Stomach (tissue), 9 donors: Measurements from ENCODE around the gene DIS3L2. TPM values are rescaled to one million over a fixed set of nuclear protein-coding genes. Genes with fewer than 3 reads are reported as not detected.
A peak's percentile ranks its signal among the peaks of the same experiment; 100 is the strongest.
"Not testable (repeated sequence)": the region's sequence is repeated elsewhere in the genome, so short reads cannot be mapped to it uniquely, and the experiment has no call there.

Experiments
- DNase-seq, 2 donors: peaks; one replicate each; pipeline versions ENCODE4 v3.0.0 to v3.0.0-alpha.2; 2013 to 2019
- H3K27ac ChIP-seq, 5 donors: fragments of 200-600 bp in 4 of 5; sonication (generic) in 4 of 5; one replicate each; pipeline ENCODE4 v1.5.1; 2013 to 2019; ENCODE audit warnings: mild to moderate bottlenecking in 1 of 5, moderate library complexity in 1 of 5
- H3K27me3 ChIP-seq, 3 donors: fragments of 200-600 bp; sonication (generic); one replicate each; pipeline ENCODE4 v1.5.1; 2017 to 2019; ENCODE audit warnings: mixed run types in 1 of 3
- H3K36me3 ChIP-seq, 4 donors: fragments of 200-600 bp; sonication (generic); 1 replicate in 3 of 4; 2 replicates in 1 of 4; pipeline ENCODE4 v1.5.1; 2016 to 2019
- H3K4me1 ChIP-seq, 4 donors: fragments of 200-600 bp; sonication (generic); one replicate each; pipeline ENCODE4 v1.5.1; 2016 to 2019
- H3K4me3 ChIP-seq, 4 donors: fragments of 200-600 bp; sonication (generic) in 3 of 4; one replicate each; pipeline ENCODE4 v1.5.1; 2016 to 2019; ENCODE audit warnings: mild to moderate bottlenecking in 1 of 4
- H3K9me3 ChIP-seq, 4 donors: fragments of 200-600 bp; sonication (generic); one replicate each; pipeline ENCODE4 v1.5.1; 2016 to 2019
- EP300 ChIP-seq: sonication (generic); formaldehyde crosslinking; IDR thresholded peaks from one replicate; pipeline ENCODE4 v1.6.1; 2017; ENCODE audit warnings: antibody characterized with exemption
- POLR2A ChIP-seq, 4 donors: fragments of 450-650 bp; IDR thresholded peaks; one replicate each; pipeline ENCODE4 v1.6.1; 2016; ENCODE audit warnings: antibody characterized with exemption in 4 of 4, control low read depth in 2 of 4, mild to moderate bottlenecking in 1 of 4, moderate library complexity in 1 of 4
- POLR2AphosphoS5 ChIP-seq, 3 donors: sonication (generic); formaldehyde crosslinking; IDR thresholded peaks; one replicate each; pipeline ENCODE4 v1.6.1; 2016; ENCODE audit warnings: antibody characterized with exemption in 3 of 3
- WGBS, 5 donors: extraction: QIAGEN DNeasy Blood & Tissue Kit in 3 of 5; methylation state at CpG; one replicate each; pipeline versions ENCODE4 v1.1.5 to v1.1.7; 2013 to 2018; 5-methylcytosine and 5-hydroxymethylcytosine counted together
- intact Hi-C: fragments of 100-400 bp; cut with DNase I; formaldehyde crosslinking; loops from one replicate; pipeline ENCODE4 v1.15.1; 2023; ENCODE audit warnings: low total_unique reads
- polyA plus RNA-seq, 3 donors: library from polyadenylated mRNA; stranded (reverse); fragments of 200-250 nt; gene quantifications; one replicate each; pipeline ENCODE4 v1.2.3, GENCODE V29; 2013
- total RNA-seq, 5 donors: library from RNA; depleted of rRNA; stranded (reverse); fragments of >200 nt; gene quantifications; one replicate each; pipeline versions ENCODE4 v1.1.0 to v1.2.3, GENCODE V29; 2014 to 2016
- TF ChIP-seq, protein P1 (sequence below), 7 experiments: fragments of 450-650 bp in 4 of 7; fragments of 200-600 bp in 3 of 7; sonication (generic) in 3 of 7; IDR thresholded peaks; one replicate each; pipeline ENCODE4 v1.5.1; 2016 to 2019; ENCODE audit warnings: antibody characterized with exemption in 7 of 7, control low read depth in 2 of 7, mild to moderate bottlenecking in 1 of 7
- donor health status: healthy with polysubstance abuse.
- donor health status: Bipolar disorder and iron deficiency.
- donor health status: healthy.

DIS3L2 gene
- total and polyA plus RNA-seq, 8 donors, result 10.4 to 124 (median 26.8) TPM

DNA sequence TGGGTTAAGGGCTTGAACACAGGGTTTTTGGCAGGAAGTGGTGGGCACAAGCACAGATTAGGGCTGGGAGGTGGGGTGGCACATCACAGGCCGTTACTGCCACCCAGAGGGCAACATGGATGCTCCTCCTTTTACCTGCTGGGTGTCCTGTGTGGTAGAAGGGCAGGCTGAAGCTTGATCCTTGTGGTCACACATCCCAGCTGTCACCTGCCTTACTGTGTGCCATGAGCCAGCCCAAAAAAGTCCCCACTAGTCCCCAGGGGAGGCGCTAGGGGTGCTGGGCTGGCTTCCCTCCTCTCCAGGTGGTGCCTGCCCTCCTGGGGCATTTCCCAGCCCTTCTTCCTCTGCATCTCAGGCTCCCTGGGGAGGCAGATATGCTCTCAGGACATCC lies 366.5 kb downstream of the DIS3L2 start:
- intact Hi-C loops, result loop anchor here (10.0 kb wide), 1 partner anchor 403 kb away; the partner anchor contains the start of gene NPPC
- TF ChIP-seq POLR2A (IDR thresholded peaks at IDR 0.05) (no peak), EP300 (no peak), POLR2AphosphoS5 (IDR thresholded peaks at IDR 0.05) (no peak)
- TF ChIP-seq, protein P1, sequence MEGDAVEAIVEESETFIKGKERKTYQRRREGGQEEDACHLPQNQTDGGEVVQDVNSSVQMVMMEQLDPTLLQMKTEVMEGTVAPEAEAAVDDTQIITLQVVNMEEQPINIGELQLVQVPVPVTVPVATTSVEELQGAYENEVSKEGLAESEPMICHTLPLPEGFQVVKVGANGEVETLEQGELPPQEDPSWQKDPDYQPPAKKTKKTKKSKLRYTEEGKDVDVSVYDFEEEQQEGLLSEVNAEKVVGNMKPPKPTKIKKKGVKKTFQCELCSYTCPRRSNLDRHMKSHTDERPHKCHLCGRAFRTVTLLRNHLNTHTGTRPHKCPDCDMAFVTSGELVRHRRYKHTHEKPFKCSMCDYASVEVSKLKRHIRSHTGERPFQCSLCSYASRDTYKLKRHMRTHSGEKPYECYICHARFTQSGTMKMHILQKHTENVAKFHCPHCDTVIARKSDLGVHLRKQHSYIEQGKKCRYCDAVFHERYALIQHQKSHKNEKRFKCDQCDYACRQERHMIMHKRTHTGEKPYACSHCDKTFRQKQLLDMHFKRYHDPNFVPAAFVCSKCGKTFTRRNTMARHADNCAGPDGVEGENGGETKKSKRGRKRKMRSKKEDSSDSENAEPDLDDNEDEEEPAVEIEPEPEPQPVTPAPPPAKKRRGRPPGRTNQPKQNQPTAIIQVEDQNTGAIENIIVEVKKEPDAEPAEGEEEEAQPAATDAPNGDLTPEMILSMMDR (IDR thresholded peaks at IDR 0.05), result no peak
- H3K27ac ChIP-seq, result no peak overlapping the region
- H3K4me1 ChIP-seq, result peaks cover 0 to 3% (median 0%) of the 10 kb centered on the region in 4 donors
- DNase-seq, result no peak
- no peak overlapping the region for H3K4me3 ChIP-seq
- no peaks in the 10 kb centered on the region for H3K9me3 ChIP-seq
- no peaks in the 10 kb centered on the region for H3K27me3 ChIP-seq
- 69 to 100% (median 85%) methylated on average over 1 to 2 of the region's 2 CpGs for WGBS, 5 donors
- H3K36me3 ChIP-seq, result peaks cover 0 to 10% (median 0%) of the 10 kb centered on the region in 4 donors

DNA sequence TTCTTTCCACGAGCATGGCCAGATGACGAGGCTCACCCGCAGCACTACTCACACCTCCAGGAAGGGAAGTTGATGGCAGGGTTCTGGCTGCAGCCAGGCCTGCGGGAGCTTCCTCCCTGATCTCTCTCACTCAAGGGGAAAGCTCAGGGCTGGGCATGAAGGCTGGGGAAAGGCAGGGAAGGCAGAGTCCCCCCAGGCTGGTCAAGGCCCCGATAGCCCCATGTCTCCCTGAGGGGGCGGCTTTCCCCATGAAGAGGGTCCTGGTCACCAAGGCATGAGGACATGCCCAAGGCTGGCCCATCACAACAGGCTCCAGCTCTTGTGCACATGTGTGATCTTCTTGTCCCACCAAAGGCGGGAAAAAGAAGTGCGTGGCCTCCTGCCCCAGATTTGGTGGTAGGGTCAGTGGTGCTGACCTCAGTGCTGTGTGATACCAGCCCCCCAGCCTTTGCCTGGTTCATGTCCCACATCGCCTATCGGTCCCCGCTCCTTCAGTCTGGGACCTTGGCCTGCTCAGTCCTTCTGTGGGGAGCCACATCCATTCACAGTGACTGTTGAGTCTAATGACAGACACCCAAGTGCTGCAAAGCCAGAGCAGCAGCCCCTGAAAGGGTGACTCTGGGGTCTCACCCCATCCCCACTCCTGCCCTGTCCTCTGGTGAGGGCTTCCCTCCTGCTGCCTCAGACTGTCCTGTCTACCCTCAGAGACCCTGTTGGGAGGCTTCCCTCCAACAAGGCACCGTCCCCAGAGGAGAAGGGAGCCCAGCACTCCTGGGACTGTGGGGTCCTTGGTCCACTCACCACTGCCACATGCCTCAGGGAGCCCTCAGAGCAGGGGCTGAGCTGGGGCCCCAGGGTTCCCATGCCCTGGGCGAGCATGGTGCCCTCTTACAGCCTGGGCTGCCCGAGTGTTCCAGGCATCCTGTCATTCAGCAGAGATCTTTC lies 367.3 kb downstream of the DIS3L2 start:
- no peak overlapping the region for H3K27ac ChIP-seq
- no peaks in the 10 kb centered on the region for H3K9me3 ChIP-seq
- no peak for TF ChIP-seq POLR2AphosphoS5 (IDR thresholded peaks at IDR 0.05)
- TF ChIP-seq EP300, result no peak
- TF ChIP-seq, protein P1 (IDR thresholded peaks at IDR 0.05), result no peak
- TF ChIP-seq POLR2A (IDR thresholded peaks at IDR 0.05), result no peak
- H3K27me3 ChIP-seq, result no peaks in the 10 kb centered on the region
- peaks cover 0 to 3% (median 0%) of the 10 kb centered on the region in 4 donors for H3K4me1 ChIP-seq
- intact Hi-C loops, result loop anchor here (10.0 kb wide), 1 partner anchor 404 kb away; the partner anchor contains the start of gene NPPC
- peaks cover 0 to 14% (median 3%) of the 10 kb centered on the region in 4 donors for H3K36me3 ChIP-seq
- 84 to 98% (median 94%) methylated on average over 13 to 14 of the region's 14 CpGs for WGBS, 5 donors
- DNase-seq, result no peak
- no peak overlapping the region for H3K4me3 ChIP-seq

DNA sequence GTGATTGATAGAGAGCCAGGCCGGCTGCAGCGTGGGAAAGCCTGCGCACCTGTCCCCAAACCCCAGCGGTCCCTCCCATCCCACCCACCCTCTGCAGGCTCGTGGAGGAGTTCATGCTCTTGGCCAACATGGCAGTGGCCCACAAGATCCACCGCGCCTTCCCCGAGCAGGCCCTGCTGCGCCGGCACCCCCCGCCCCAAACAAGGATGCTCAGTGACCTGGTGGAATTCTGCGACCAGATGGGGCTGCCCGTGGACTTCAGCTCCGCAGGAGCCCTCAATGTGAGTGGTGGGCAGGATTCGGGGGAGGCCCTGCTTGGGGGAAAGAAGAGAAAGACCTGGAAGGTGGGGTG lies 368.2 kb downstream of the DIS3L2 start:
- Histone ChIP-seq H3K27me3 (no peaks in the 10 kb centered on the region), H3K27ac (no peak overlapping the region), H3K4me1 (peaks cover 0 to 3% (median 0%) of the 10 kb centered on the region in 4 donors), H3K4me3 (no peak overlapping the region), H3K9me3 (no peaks in the 10 kb centered on the region), H3K36me3 (peaks cover 0 to 23% (median 12%) of the 10 kb centered on the region in 4 donors)
- TF ChIP-seq EP300, result no peak
- no peak for TF ChIP-seq POLR2AphosphoS5 (IDR thresholded peaks at IDR 0.05)
- TF ChIP-seq, protein P1 (IDR thresholded peaks at IDR 0.05), result no peak
- no peak for TF ChIP-seq POLR2A (IDR thresholded peaks at IDR 0.05)
- DNase-seq, result no peak
- intact Hi-C loops, result loop anchor here (10.0 kb wide), 1 partner anchor 405 kb away; the partner anchor contains the start of gene NPPC
- WGBS, 5 donors, result 91 to 97% (median 95%) methylated on average over 9 to 15 of the region's 15 CpGs

DNA sequence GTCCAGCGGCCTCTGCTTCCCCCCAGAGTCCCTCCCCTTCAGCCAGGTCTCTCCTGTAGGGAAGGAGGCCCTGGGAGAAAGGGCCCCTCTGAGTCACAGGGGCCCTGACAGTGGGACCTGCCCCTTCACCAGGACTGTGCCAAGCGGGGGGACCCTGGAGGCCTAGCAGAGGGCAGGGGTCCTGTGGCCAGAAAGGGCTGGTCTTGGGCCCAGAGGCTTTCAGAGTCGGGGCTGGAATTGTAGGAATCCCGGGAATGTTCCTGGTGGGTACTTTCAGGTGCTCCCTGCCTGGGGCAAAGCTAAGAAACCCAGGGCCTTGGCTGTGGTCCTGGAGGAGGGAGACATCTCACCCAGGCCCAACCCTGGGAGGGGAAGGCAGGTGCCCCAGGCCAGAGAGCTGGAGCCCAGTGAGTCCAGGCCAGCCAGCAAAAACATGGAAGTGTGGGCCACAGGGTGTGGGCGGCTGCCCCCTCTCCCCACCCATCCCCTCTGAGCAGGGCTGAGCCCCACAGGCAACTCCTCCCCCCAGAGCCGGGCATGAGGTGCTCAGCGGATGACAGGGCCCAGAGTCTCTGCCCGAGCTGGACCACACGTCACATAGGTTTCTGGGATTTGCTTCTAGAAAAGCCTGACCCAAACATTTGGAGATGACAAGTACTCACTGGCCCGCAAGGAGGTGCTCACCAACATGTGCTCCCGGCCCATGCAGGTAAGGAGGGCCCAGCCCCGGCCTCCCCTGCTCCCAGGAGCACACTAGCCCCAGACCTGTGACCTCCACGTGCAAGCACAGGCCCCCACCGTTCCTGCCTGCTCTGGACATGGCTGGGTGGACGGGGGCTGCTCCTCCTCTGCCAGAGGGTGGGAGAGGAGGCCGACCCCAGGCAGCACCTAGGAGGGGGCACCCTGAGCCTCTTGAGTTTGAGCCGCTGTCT lies 368.8 kb downstream of the DIS3L2 start:
- DNase-seq, result no peak
- no peaks in the 10 kb centered on the region for H3K27me3 ChIP-seq
- intact Hi-C loops, result no loop called here
- TF ChIP-seq EP300, result no peak
- no peak for TF ChIP-seq POLR2A (IDR thresholded peaks at IDR 0.05)
- TF ChIP-seq, protein P1 (IDR thresholded peaks at IDR 0.05), result no peak
- no peak for TF ChIP-seq POLR2AphosphoS5 (IDR thresholded peaks at IDR 0.05)
- no peak overlapping the region for H3K4me3 ChIP-seq
- no peak overlapping the region for H3K27ac ChIP-seq
- H3K4me1 ChIP-seq, result peaks cover 0 to 3% (median 0%) of the 10 kb centered on the region in 4 donors
- peaks cover 0 to 30% (median 13%) of the 10 kb centered on the region in 4 donors for H3K36me3 ChIP-seq
- WGBS, 5 donors, result 87 to 92% (median 90%) methylated on average over 8 to 15 of the region's 17 CpGs
- H3K9me3 ChIP-seq, result no peaks in the 10 kb centered on the region

DNA sequence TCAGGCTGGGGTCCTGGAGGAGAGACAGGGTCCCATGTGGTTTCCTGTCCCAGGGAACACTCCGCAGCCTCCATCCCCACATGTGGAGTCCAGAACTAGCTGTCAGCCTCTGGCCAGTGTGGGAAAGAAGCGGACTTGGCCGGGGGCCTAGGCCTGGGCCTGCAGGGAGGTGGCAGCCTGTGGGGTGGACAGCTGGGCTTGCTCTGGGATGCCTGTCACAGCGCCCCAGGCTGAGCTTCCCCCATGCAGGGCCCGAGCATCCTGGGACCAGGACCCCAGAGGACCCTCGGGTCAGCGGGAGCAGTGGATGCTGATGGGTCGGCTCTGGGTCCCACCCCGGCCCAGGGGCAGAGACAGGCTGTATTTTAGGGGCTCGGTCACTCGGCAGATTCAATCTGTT lies 369.5 kb downstream of the DIS3L2 start:
- 83 to 93% (median 85%) methylated on average over 3 to 11 of the region's 11 CpGs for WGBS, 5 donors
- not testable (repeated sequence) for H3K4me1 ChIP-seq

DNA sequence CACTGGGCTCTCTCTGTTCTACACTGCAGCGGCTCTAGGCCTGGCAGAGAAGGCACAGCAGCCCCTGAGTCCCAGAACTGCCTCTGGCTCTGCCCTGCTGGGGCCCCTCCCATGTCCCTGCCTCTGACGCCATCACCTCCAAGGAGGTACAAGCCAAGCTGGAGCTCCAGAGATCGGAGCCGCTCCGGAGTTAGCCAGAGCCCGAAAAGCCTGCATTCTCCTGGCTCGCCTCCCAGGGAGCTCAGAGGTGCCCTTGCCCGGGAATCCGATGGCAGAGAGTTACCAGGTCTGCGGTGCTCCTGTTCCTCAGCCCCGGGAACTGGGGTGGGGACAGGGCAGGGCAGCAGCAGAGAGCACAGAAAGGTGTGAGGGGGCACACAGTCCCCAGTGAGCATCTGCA lies 370.1 kb downstream of the DIS3L2 start:
- H3K4me1 ChIP-seq, intact Hi-C loops, H3K4me3 ChIP-seq, H3K27me3 ChIP-seq, H3K9me3 ChIP-seq, DNase-seq, H3K27ac ChIP-seq: not testable (repeated sequence)
- WGBS, 5 donors, result 84 to 100% (median 88%) methylated on average over 8 to 11 of the region's 11 CpGs
- H3K36me3 ChIP-seq, result peaks cover 0 to 43% (median 24%) of the 10 kb centered on the region in 4 donors

More for the DNA sequence above, 369.5 kb downstream of the DIS3L2 start:
- H3K9me3 ChIP-seq, H3K4me3 ChIP-seq, intact Hi-C loops, H3K27me3 ChIP-seq, H3K27ac ChIP-seq: not testable (repeated sequence)
- DNase-seq, result peak in 1 of 2 donors; percentile 70
- peaks cover 0 to 37% (median 18%) of the 10 kb centered on the region in 4 donors for H3K36me3 ChIP-seq
